Naive thymus-derived CD4-positive, alpha-beta T cell (primary cell): ENCODE data around the gene EXD3. TPM values are rescaled to one million over a fixed set of nuclear protein-coding genes. Genes with fewer than 3 reads are reported as not detected.

Experiments
- ATAC-seq: fragments of 150-1000 bp; cut with Tn5 transposase; 2 replicates; pipeline ENCODE4 v1.10.0; 2021; ENCODE audit warnings: mild to moderate bottlenecking, moderate library complexity
- CTCF ChIA-PET: fragments of 350-600 bp; sonication (Branson Sonifier 250); formaldehyde crosslinking; loops from one replicate; lab custom pipeline; 2021; ENCODE audit warnings: antibody characterized with exemption; lab: Charles Lee
- POLR2A ChIA-PET: fragments of 350-600 bp; sonication (Branson Sonifier 250); formaldehyde crosslinking; loops from one replicate; lab custom pipeline; 2021; ENCODE audit warnings: antibody characterized with exemption, inconsistent platforms; lab: Charles Lee
- DNase-seq, 9 donors: peaks; one replicate each; pipeline versions ENCODE4 v3.0.0 to v3.0.0-alpha.2; 2020 to 2022; ENCODE audit warnings: mixed read lengths in 1 of 9
- H3K27ac ChIP-seq: one replicate; pipeline ENCODE4 v1.7.0; 2013; ENCODE audit warnings: mild to moderate bottlenecking, low read depth, low read length, moderate library complexity
- H3K27me3 ChIP-seq, 2 donors: one replicate each; pipeline ENCODE4 v1.7.0; 2013; ENCODE audit warnings: low read length in 2 of 2, mild to moderate bottlenecking in 2 of 2, moderate library complexity in 2 of 2; ENCODE audit not compliant: control insufficient read depth in 2 of 2, insufficient read depth in 2 of 2
- H3K36me3 ChIP-seq, 3 experiments: 1 replicate in 2 of 3; 2 replicates in 1 of 3; pipeline ENCODE4 v1.7.0; 2013; ENCODE audit warnings: low read length in 3 of 3, mild to moderate bottlenecking in 3 of 3, moderate library complexity in 1 of 3; ENCODE audit not compliant: insufficient read depth in 3 of 3, control insufficient read depth in 2 of 3
- H3K4me1 ChIP-seq, 2 donors: one replicate each; pipeline ENCODE4 v1.7.0; 2013; ENCODE audit warnings: low read length in 2 of 2, mild to moderate bottlenecking in 2 of 2, moderate library complexity in 1 of 2; ENCODE audit not compliant: control insufficient read depth in 2 of 2, insufficient read depth in 2 of 2
- H3K4me3 ChIP-seq: 2 replicates; pipeline ENCODE4 v1.7.0; 2013; ENCODE audit warnings: mild to moderate bottlenecking, low read length
- H3K9me3 ChIP-seq, 3 experiments: 1 replicate in 2 of 3; 2 replicates in 1 of 3; pipeline ENCODE4 v1.7.0; 2013; ENCODE audit warnings: low read length in 3 of 3; ENCODE audit not compliant: control insufficient read depth in 2 of 3
- H3K27ac Mint-ChIP-seq, 9 donors: one replicate each; pipeline ENCODE4 v1.8.0; 2020 to 2022; ENCODE audit warnings: mixed read lengths in 9 of 9, mild to moderate bottlenecking in 8 of 9, moderate library complexity in 5 of 9, inconsistent platforms in 2 of 9
- H3K27me3 Mint-ChIP-seq, 5 donors: one replicate each; pipeline ENCODE4 v1.8.0; 2021 to 2022; ENCODE audit warnings: mixed read lengths in 5 of 5, mild to moderate bottlenecking in 1 of 5
- H3K36me3 Mint-ChIP-seq, 5 donors: one replicate each; pipeline ENCODE4 v1.8.0; 2020 to 2022; ENCODE audit warnings: mixed read lengths in 5 of 5, mild to moderate bottlenecking in 3 of 5, inconsistent platforms in 1 of 5
- H3K4me1 Mint-ChIP-seq, 7 donors: one replicate each; pipeline ENCODE4 v1.8.0; 2020 to 2022; ENCODE audit warnings: mixed read lengths in 7 of 7, mild to moderate bottlenecking in 3 of 7, inconsistent platforms in 1 of 7
- H3K4me3 Mint-ChIP-seq, 10 donors: one replicate each; pipeline ENCODE4 v1.8.0; 2020 to 2022; ENCODE audit warnings: mild to moderate bottlenecking in 10 of 10, mixed read lengths in 10 of 10, moderate library complexity in 6 of 10, inconsistent platforms in 2 of 10
- H3K9me3 Mint-ChIP-seq, 11 donors: one replicate each; pipeline ENCODE4 v1.8.0; 2020 to 2022; ENCODE audit warnings: mixed read lengths in 11 of 11, mild to moderate bottlenecking in 4 of 11, inconsistent platforms in 1 of 11, moderate library complexity in 1 of 11
- intact Hi-C, 2 donors: fragments of 100-400 bp; cut with micrococcal nuclease; formaldehyde crosslinking; loops; one replicate each; pipeline ENCODE4 v1.15.1; 2023
- polyA plus RNA-seq, 2 donors: library from polyadenylated mRNA; unstranded; fragments of 300-500 nt; fragmentation: Illumina TruSeq; gene quantifications; one replicate each; pipeline ENCODE4 v1.2.3, GENCODE V29; 2021
- total RNA-seq, 6 experiments: library from RNA in 5 of 6; stranded (reverse) in 5 of 6; gene quantifications; 1 replicate in 5 of 6; 2 replicates in 1 of 6; pipeline ENCODE4 v1.2.3 and lab custom pipeline; 2021 to 2026

EXD3 gene
- total and polyA plus RNA-seq, 7 experiments from 2014 or later, result 3.5 to 27.2 (median 23.4) TPM

- POLR2A ChIA-PET, result no interaction called here
- peaks cover 0 to 3% (median 0%) of the 10 kb centered on the region in 5 donors for H3K36me3 Mint-ChIP-seq
- peaks cover 0 to 4% (median 0%) of the 10 kb centered on the region in 5 donors for H3K27me3 Mint-ChIP-seq
- no peak overlapping the region for H3K27ac ChIP-seq
- no peak overlapping the region for H3K27ac Mint-ChIP-seq
- peaks cover 4 to 16% (median 9%) of the 10 kb centered on the region in 7 donors for H3K4me1 Mint-ChIP-seq
- no peak for DNase-seq
- peaks cover 0 to 14% of the 10 kb centered on the region in 2 donors for H3K4me1 ChIP-seq
- peaks cover 0 to 4% (median 0%) of the 10 kb centered on the region in 11 donors for H3K9me3 Mint-ChIP-seq
- CTCF ChIA-PET, result no interaction called here
- H3K4me3 Mint-ChIP-seq, result no peak overlapping the region
- no peak for ATAC-seq
- no peaks in the 10 kb centered on the region for H3K27me3 ChIP-seq
- no peaks in the 10 kb centered on the region for H3K9me3 ChIP-seq
- intact Hi-C loops, result no loop called here
- H3K36me3 ChIP-seq, result no peaks in the 10 kb centered on the region
- no peak overlapping the region for H3K4me3 ChIP-seq
These were observed 141.4 kb downstream of the EXD3 start for GRCh38 chr9:137281345-137282116.

GRCh38 chr9:137280474-137281344, 142.3 kb downstream of the EXD3 start:
- Mint-ChIP-seq H3K27ac (no peak overlapping the region), H3K36me3 (peaks cover 0 to 3% (median 0%) of the 10 kb centered on the region in 5 donors), H3K9me3 (peaks cover 0 to 4% (median 0%) of the 10 kb centered on the region in 11 donors), H3K27me3 (peaks cover 0 to 4% (median 0%) of the 10 kb centered on the region in 5 donors), H3K4me3 (peak overlapping the region in 1 of 10 donors; percentile 29), H3K4me1 (peaks cover 4 to 19% (median 12%) of the 10 kb centered on the region in 7 donors)
- Histone ChIP-seq H3K27ac (no peak overlapping the region), H3K36me3 (no peaks in the 10 kb centered on the region), H3K4me3 (no peak overlapping the region), H3K4me1 (peaks cover 0 to 14% of the 10 kb centered on the region in 2 donors), H3K9me3 (no peaks in the 10 kb centered on the region), H3K27me3 (no peaks in the 10 kb centered on the region)
- DNase-seq, result peak in 1 of 9 donors; percentile 36
- ChIA-PET POLR2A (no interaction called here), CTCF (no interaction called here)
- no peak for ATAC-seq
- intact Hi-C loops, result no loop called here

- ChIA-PET POLR2A (no interaction called here), CTCF (no interaction called here)
- Histone ChIP-seq H3K27ac (no peak overlapping the region), H3K4me1 (peaks cover 0 to 14% of the 10 kb centered on the region in 2 donors), H3K27me3 (no peaks in the 10 kb centered on the region), H3K36me3 (no peaks in the 10 kb centered on the region), H3K4me3 (no peak overlapping the region), H3K9me3 (no peaks in the 10 kb centered on the region)
- Mint-ChIP-seq H3K27me3 (peaks cover 0 to 4% (median 0%) of the 10 kb centered on the region in 5 donors), H3K36me3 (peaks cover 0 to 3% (median 0%) of the 10 kb centered on the region in 5 donors), H3K4me3 (no peak overlapping the region), H3K9me3 (no peaks in the 10 kb centered on the region), H3K27ac (no peak overlapping the region), H3K4me1 (peaks cover 6 to 22% (median 15%) of the 10 kb centered on the region in 7 donors)
- ATAC-seq (no peak), DNase-seq (no peak)
- intact Hi-C loops, result no loop called here
These were observed 143.1 kb downstream of the EXD3 start for GRCh38 chr9:137279741-137280473.

- CTCF ChIA-PET, result no interaction called here
- H3K4me1 Mint-ChIP-seq, result peaks cover 6 to 25% (median 15%) of the 10 kb centered on the region in 7 donors
- DNase-seq, result no peak
- H3K36me3 Mint-ChIP-seq, result peaks cover 0 to 4% (median 0%) of the 10 kb centered on the region in 5 donors
- Histone ChIP-seq H3K4me3 (no peak overlapping the region), H3K27ac (no peak overlapping the region), H3K36me3 (no peaks in the 10 kb centered on the region), H3K4me1 (peaks cover 0 to 14% of the 10 kb centered on the region in 2 donors), H3K27me3 (no peaks in the 10 kb centered on the region), H3K9me3 (no peaks in the 10 kb centered on the region)
- H3K27ac Mint-ChIP-seq, result no peak overlapping the region
- no peak overlapping the region for H3K4me3 Mint-ChIP-seq
- H3K27me3 Mint-ChIP-seq, result peaks cover 0 to 4% (median 0%) of the 10 kb centered on the region in 5 donors
- POLR2A ChIA-PET, result no interaction called here
- intact Hi-C loops, result no loop called here
- no peak for ATAC-seq
- H3K9me3 Mint-ChIP-seq, result no peaks in the 10 kb centered on the region
These were observed 143.9 kb downstream of the EXD3 start for GRCh38 chr9:137278721-137279711.

- no peaks in the 10 kb centered on the region for H3K9me3 Mint-ChIP-seq
- Histone ChIP-seq H3K27me3 (no peaks in the 10 kb centered on the region), H3K9me3 (no peaks in the 10 kb centered on the region), H3K27ac (peak overlapping the region; percentile 41), H3K36me3 (peaks cover 0 to 5% (median 0%) of the 10 kb centered on the region in 3 experiments), H3K4me3 (peak overlapping the region; percentile 43), H3K4me1 (peaks cover 0 to 14% of the 10 kb centered on the region in 2 donors)
- DNase-seq (peak in 1 of 9 donors; percentile 28), ATAC-seq (peak; percentile 19)
- H3K27me3 Mint-ChIP-seq, result peaks cover 0 to 4% (median 0%) of the 10 kb centered on the region in 5 donors
- peak overlapping the region in 1 of 9 donors; percentile 87 for H3K27ac Mint-ChIP-seq
- CTCF ChIA-PET, result no interaction called here
- intact Hi-C loops, result no loop called here
- H3K36me3 Mint-ChIP-seq, result peaks cover 0 to 6% (median 3%) of the 10 kb centered on the region in 5 donors
- POLR2A ChIA-PET, result interaction anchor here (0.5 kb wide), 1 partner anchor 797 kb away, joined by 3 read pairs; no protein-coding TSS in a partner anchor
- H3K4me3 Mint-ChIP-seq, result peak overlapping the region in 6 of 10 donors; percentile 54 to 89 (median 68)
- H3K4me1 Mint-ChIP-seq, result peaks cover 6 to 25% (median 15%) of the 10 kb centered on the region in 7 donors
These were observed 144.8 kb downstream of the EXD3 start for GRCh38 chr9:137278061-137278701.
